HCT116 (cell line): ENCODE measurements around the gene CYP3A7. TPM values are rescaled to one million over a fixed set of nuclear protein-coding genes. Genes with fewer than 3 reads are reported as not detected.
"Not testable (repeated sequence)": the region's sequence is repeated elsewhere in the genome, so short reads cannot be mapped to it uniquely, and the experiment has no call there.

ENCODE experiments used
- ATAC-seq: fragments of 200-7000 bp; cut with Tn5 transposase; 2 replicates; pipeline ENCODE4 v1.9.1; 2020; ENCODE audit warnings: mild to moderate bottlenecking, moderate library complexity
- BruUV-seq: library from RNA; stranded (reverse); fragments of 400-500 nt; replicated peaks from 2 replicates; lab custom pipeline; 2021; lab: Mats Ljungman, UMichigan
- CTCF ChIA-PET: fragments of 300-600 bp; sonication (Branson Sonifier 250); formaldehyde crosslinking; loops from one replicate; lab custom pipeline; 2021; ENCODE audit warnings: antibody characterized with exemption; lab: Charles Lee
- POLR2A ChIA-PET: fragments of 300-600, 350-600 bp; sonication (Branson Sonifier 250); formaldehyde crosslinking; loops from one replicate; lab custom pipeline; 2021; ENCODE audit warnings: antibody characterized with exemption; lab: Charles Lee
- RAD21 ChIA-PET, 2 experiments: fragments of 300-600 bp; sonication (Branson Sonifier 250); formaldehyde crosslinking; loops; one replicate each; lab custom pipeline; 2023; ENCODE audit warnings: low total read pairs in 2 of 2; ENCODE audit not compliant: uncharacterized antibody in 2 of 2, unreplicated experiment in 2 of 2, low non-redundant PET in 1 of 2; lab: Charles Lee
- DNase-seq: peaks from one replicate; pipeline ENCODE4 v3.0.0-alpha.2; 2010; ENCODE audit warnings: low read depth, low spot score
- H2AFZ ChIP-seq: fragments of 200-600 bp; shearing (Covaris generic), sonication (generic); 2 replicates; pipeline ENCODE4 v1.6.1; 2017; ENCODE audit warnings: low read depth, mixed run types, mixed read lengths, antibody characterized with exemption, low read length; ENCODE audit not compliant: poor library complexity, severe bottlenecking
- H3K27ac ChIP-seq: 2 replicates; pipeline ENCODE4 v1.5.1; 2012; ENCODE audit warnings: low read depth, low read length
- H3K27me3 ChIP-seq: fragments of 200-600 bp; sonication (generic); 2 replicates; pipeline ENCODE4 v1.6.1; 2016; ENCODE audit warnings: mixed run types, low read length, mixed read lengths; ENCODE audit not compliant: insufficient read depth
- H3K36me3 ChIP-seq, 2 experiments: fragments of 200-500 bp in 1 of 2; fragments of 200-600 bp in 1 of 2; sonication (Bioruptor generic) in 1 of 2; sonication (generic) in 1 of 2; 2 replicates each; pipeline versions ENCODE4 v1.5.1 to v1.6.1; 2014 to 2016; ENCODE audit warnings: low read length in 2 of 2, inconsistent platforms in 1 of 2, mixed read lengths in 1 of 2, mixed run types in 1 of 2; ENCODE audit not compliant: insufficient read depth in 2 of 2, control insufficient read depth in 1 of 2
- H3K4me1 ChIP-seq, 2 experiments: fragments of 200-600 bp in 1 of 2; sonication (generic) in 1 of 2; 2 replicates each; pipeline versions ENCODE4 v1.5.1 to v1.6.1; 2012 to 2017; ENCODE audit warnings: low read length in 2 of 2, inconsistent platforms in 1 of 2, mild to moderate bottlenecking in 1 of 2, mixed read lengths in 1 of 2, mixed run types in 1 of 2, moderate library complexity in 1 of 2; ENCODE audit not compliant: insufficient read depth in 2 of 2, control insufficient read depth in 1 of 2
- H3K4me2 ChIP-seq: fragments of 200-600 bp; sonication (generic); 2 replicates; pipeline ENCODE4 v1.6.1; 2017; ENCODE audit warnings: mixed run types, low read length, mixed read lengths
- H3K4me3 ChIP-seq, 2 experiments: fragments of 200-600 bp in 1 of 2; sonication (generic) in 1 of 2; replicated peaks in 1 of 2; 2 replicates each; pipeline ENCODE4 v1.5.1; 2011 to 2016; ENCODE audit warnings: low read length in 2 of 2, control low read depth in 1 of 2, low read depth in 1 of 2, mild to moderate bottlenecking in 1 of 2, mixed read lengths in 1 of 2, mixed run types in 1 of 2
- H3K79me2 ChIP-seq: fragments of 200-600 bp; sonication (generic); 2 replicates; pipeline ENCODE4 v1.6.1; 2017; ENCODE audit warnings: mild to moderate bottlenecking, mixed run types, low read length, moderate library complexity, mixed read lengths; ENCODE audit not compliant: insufficient read depth
- H3K9ac ChIP-seq: fragments of 200-600 bp; sonication (generic); 2 replicates; pipeline ENCODE4 v1.6.1; 2016; ENCODE audit warnings: low read length, mixed read lengths
- H3K9me2 ChIP-seq: fragments of 200-600 bp; sonication (generic), shearing (Covaris generic); 2 replicates; pipeline ENCODE4 v1.6.1; 2017; ENCODE audit warnings: mixed run types, mild to moderate bottlenecking, moderate library complexity; ENCODE audit not compliant: insufficient read depth
- H3K9me3 ChIP-seq, 2 experiments: fragments of 200-500 bp in 1 of 2; fragments of 200-600 bp in 1 of 2; sonication (Bioruptor generic) in 1 of 2; sonication (generic) in 1 of 2; 2 replicates each; pipeline ENCODE4 v1.6.1; 2014 to 2017; ENCODE audit warnings: low read length in 2 of 2, mixed read lengths in 2 of 2, inconsistent platforms in 1 of 2, low read depth in 1 of 2, mild to moderate bottlenecking in 1 of 2, mixed run types in 1 of 2, moderate library complexity in 1 of 2; ENCODE audit not compliant: control insufficient read depth in 1 of 2, insufficient read depth in 1 of 2
- H4K20me1 ChIP-seq: fragments of 200-600 bp; sonication (generic), shearing (Covaris generic); 2 replicates; pipeline ENCODE4 v1.6.1; 2017; ENCODE audit warnings: mixed run types, mild to moderate bottlenecking, moderate library complexity; ENCODE audit not compliant: insufficient read depth
- CEBPB ChIP-seq: IDR thresholded peaks from 2 replicates; pipeline ENCODE4 v1.6.1; 2012; ENCODE audit warnings: low read depth
- FOSL1 ChIP-seq: IDR thresholded peaks from 2 replicates; pipeline ENCODE4 v1.6.1; 2012; ENCODE audit warnings: low read depth
- MAX ChIP-seq: IDR thresholded peaks from 2 replicates; pipeline ENCODE4 v1.6.1; 2012
- POLR2A ChIP-seq: IDR thresholded peaks from 2 replicates; pipeline ENCODE4 v1.7.0; 2011; ENCODE audit warnings: borderline replicate concordance; ENCODE audit not compliant: insufficient read depth, insufficient read length; ENCODE audit errors: extremely low read depth
- RAD21 ChIP-seq: IDR thresholded peaks from 2 replicates; pipeline ENCODE4 v1.6.1; 2012; ENCODE audit warnings: low read depth, mild to moderate bottlenecking
- SP1 ChIP-seq: IDR thresholded peaks from 2 replicates; pipeline ENCODE4 v1.6.1; 2012; ENCODE audit warnings: low read depth
- ZFX ChIP-seq: fragments of 450-650 bp; IDR thresholded peaks from 2 replicates; pipeline ENCODE4 v1.6.1; 2017
- intact Hi-C: fragments of 100-400 bp; cut with micrococcal nuclease; formaldehyde crosslinking; loops from 2 replicates; pipeline ENCODE4 v1.10.0; 2022
- total RNA-seq: library from RNA; stranded (reverse); gene quantifications from one replicate; pipeline ENCODE4 v1.2.1, GENCODE V29; 2021; ENCODE audit not compliant: unreplicated experiment

Gene CYP3A7
- total RNA-seq, 1 experiment from 2014 or later = not detected

GRCh38 chr7:99729486-99730237, 5.3 kb downstream of the CYP3A7 start:
- Histone ChIP-seq H3K9me2 (no peaks in the 10 kb centered on the region), H3K9ac (no peak overlapping the region), H3K27ac (no peak overlapping the region), H3K79me2 (no peaks in the 10 kb centered on the region), H3K36me3 (no peaks in the 10 kb centered on the region), H3K9me3 (no peaks in the 10 kb centered on the region), H3K4me2 (no peak overlapping the region), H2AFZ (no peak overlapping the region), H3K27me3 (no peaks in the 10 kb centered on the region), H4K20me1 (no peaks in the 10 kb centered on the region), H3K4me1 (no peaks in the 10 kb centered on the region; a peak in 1 of 4 replicates), H3K4me3 (no peak overlapping the region)
- CTCF ChIA-PET = no interaction called here
- POLR2A ChIA-PET = no interaction called here
- DNase-seq (no peak), ATAC-seq (no peak)
- intact Hi-C loops = no loop called here
- RAD21 ChIA-PET = no interaction called here
- BruUV-seq = no TSS peak
- TF ChIP-seq RAD21 (no peak), SP1 (no peak), ZFX (no peak), CEBPB (peak; percentile 39), FOSL1 (no peak)

- no peaks in the 10 kb centered on the region for H3K9me2 ChIP-seq
- H3K9ac ChIP-seq = no peak overlapping the region
- CTCF ChIA-PET = no interaction called here
- no peaks in the 10 kb centered on the region for H3K36me3 ChIP-seq
- no peaks in the 10 kb centered on the region for H3K79me2 ChIP-seq
- no peak overlapping the region for H3K27ac ChIP-seq
- RAD21 ChIA-PET = no interaction called here
- H4K20me1 ChIP-seq = no peaks in the 10 kb centered on the region
- DNase-seq = no peak
- POLR2A ChIA-PET = no interaction called here
- no peak for ATAC-seq
- H3K27me3 ChIP-seq = no peaks in the 10 kb centered on the region
- intact Hi-C loops = no loop called here
- H3K4me3 ChIP-seq = no peak overlapping the region
- H3K4me2 ChIP-seq = no peak overlapping the region
- TF ChIP-seq POLR2A (no peak), RAD21 (no peak), SP1 (no peak), MAX (no peak)
- TF ChIP-seq, all 23 proteins: peak for 0
- Histone ChIP-seq H3K4me1 (no peaks in the 10 kb centered on the region; a peak in 1 of 4 replicates), H2AFZ (no peak overlapping the region), H3K9me3 (no peaks in the 10 kb centered on the region)
- BruUV-seq = no TSS peak
Measured at GRCh38 chr7:99728615-99729014, 6.4 kb downstream of the CYP3A7 start.

GRCh38 chr7:99723201-99723600, 11.8 kb downstream of the CYP3A7 start:
- RAD21 ChIA-PET, CTCF ChIA-PET, H3K79me2 ChIP-seq, H3K4me1 ChIP-seq, H3K27ac ChIP-seq, H3K4me2 ChIP-seq, BruUV-seq, H3K27me3 ChIP-seq, H3K9me2 ChIP-seq, H3K9me3 ChIP-seq, ATAC-seq, POLR2A ChIA-PET, DNase-seq, intact Hi-C loops, H3K4me3 ChIP-seq, H4K20me1 ChIP-seq, H3K36me3 ChIP-seq, H3K9ac ChIP-seq, H2AFZ ChIP-seq: not testable (repeated sequence)
